HEK293 (cell line): Measurements from ENCODE around the gene GNAI2.

Experiments used
- CTCF ChIP-seq: fragments of 450-650 bp; formaldehyde crosslinking; IDR thresholded peaks from 2 replicates; pipeline ENCODE4 v1.5.1; 2016; ENCODE audit warnings: missing biosample characterization, missing genetic modification characterization
- TCF7L2 ChIP-seq: IDR thresholded peaks from 2 replicates; pipeline ENCODE4 v1.6.1; 2011; ENCODE audit warnings: low read depth, mild to moderate bottlenecking, inconsistent platforms, low read length, moderate library complexity, borderline replicate concordance
- ZBTB1 ChIP-seq: fragments of 450-650 bp; formaldehyde crosslinking; IDR thresholded peaks from 2 replicates; pipeline ENCODE4 v1.5.1; 2016; ENCODE audit warnings: missing biosample characterization, missing genetic modification characterization
- ZNF18 ChIP-seq: fragments of 450-650 bp; formaldehyde crosslinking; IDR thresholded peaks from 2 replicates; pipeline ENCODE4 v1.5.1; 2016; ENCODE audit warnings: missing biosample characterization, missing genetic modification characterization
- ZNF324 ChIP-seq: fragments of 450-650 bp; formaldehyde crosslinking; IDR thresholded peaks from 2 replicates; pipeline ENCODE4 v1.5.1; 2016; ENCODE audit warnings: missing biosample characterization, missing genetic modification characterization
- ZNF341 ChIP-seq: fragments of 450-650 bp; formaldehyde crosslinking; IDR thresholded peaks from 2 replicates; pipeline ENCODE4; 2016; ENCODE audit warnings: low read depth, missing biosample characterization, missing genetic modification characterization
- TF ChIP-seq, protein P1 (sequence below): fragments of 450-650 bp; formaldehyde crosslinking; IDR thresholded peaks from 2 replicates; pipeline ENCODE4 v1.5.1; 2016; ENCODE audit warnings: missing biosample characterization, missing genetic modification characterization, low read depth

GRCh38 chr3:50187750-50188149 lies 48.3 kb upstream of the GNAI2 start:
- no peak for TF ChIP-seq ZNF18 (tag by site-specific recombination)
- TF ChIP-seq CTCF, result no peak
- TF ChIP-seq ZNF324, result no peak
- no peak for TF ChIP-seq ZNF341 (tag by site-specific recombination)
- TF ChIP-seq, protein P1, sequence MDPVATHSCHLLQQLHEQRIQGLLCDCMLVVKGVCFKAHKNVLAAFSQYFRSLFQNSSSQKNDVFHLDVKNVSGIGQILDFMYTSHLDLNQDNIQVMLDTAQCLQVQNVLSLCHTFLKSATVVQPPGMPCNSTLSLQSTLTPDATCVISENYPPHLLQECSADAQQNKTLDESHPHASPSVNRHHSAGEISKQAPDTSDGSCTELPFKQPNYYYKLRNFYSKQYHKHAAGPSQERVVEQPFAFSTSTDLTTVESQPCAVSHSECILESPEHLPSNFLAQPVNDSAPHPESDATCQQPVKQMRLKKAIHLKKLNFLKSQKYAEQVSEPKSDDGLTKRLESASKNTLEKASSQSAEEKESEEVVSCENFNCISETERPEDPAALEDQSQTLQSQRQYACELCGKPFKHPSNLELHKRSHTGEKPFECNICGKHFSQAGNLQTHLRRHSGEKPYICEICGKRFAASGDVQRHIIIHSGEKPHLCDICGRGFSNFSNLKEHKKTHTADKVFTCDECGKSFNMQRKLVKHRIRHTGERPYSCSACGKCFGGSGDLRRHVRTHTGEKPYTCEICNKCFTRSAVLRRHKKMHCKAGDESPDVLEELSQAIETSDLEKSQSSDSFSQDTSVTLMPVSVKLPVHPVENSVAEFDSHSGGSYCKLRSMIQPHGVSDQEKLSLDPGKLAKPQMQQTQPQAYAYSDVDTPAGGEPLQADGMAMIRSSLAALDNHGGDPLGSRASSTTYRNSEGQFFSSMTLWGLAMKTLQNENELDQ (tag by site-specific recombination), result no peak
- TF ChIP-seq TCF7L2, result no peak
- no peak for TF ChIP-seq ZBTB1 (tag by site-specific recombination)
